HG03103 (cell line): ENCODE measurements around the gene MAPK12.
"Not testable (repeated sequence)": the region's sequence is repeated elsewhere in the genome, so short reads cannot be mapped to it uniquely, and the experiment has no call there.

ENCODE experiments used
- ATAC-seq: cut with Tn5 transposase; IDR thresholded peaks from one replicate; pipeline ENCODE4 v1.9.1; 2021; ENCODE audit warnings: low read depth; ENCODE audit not compliant: unreplicated experiment

Gene MAPK12

DNA sequence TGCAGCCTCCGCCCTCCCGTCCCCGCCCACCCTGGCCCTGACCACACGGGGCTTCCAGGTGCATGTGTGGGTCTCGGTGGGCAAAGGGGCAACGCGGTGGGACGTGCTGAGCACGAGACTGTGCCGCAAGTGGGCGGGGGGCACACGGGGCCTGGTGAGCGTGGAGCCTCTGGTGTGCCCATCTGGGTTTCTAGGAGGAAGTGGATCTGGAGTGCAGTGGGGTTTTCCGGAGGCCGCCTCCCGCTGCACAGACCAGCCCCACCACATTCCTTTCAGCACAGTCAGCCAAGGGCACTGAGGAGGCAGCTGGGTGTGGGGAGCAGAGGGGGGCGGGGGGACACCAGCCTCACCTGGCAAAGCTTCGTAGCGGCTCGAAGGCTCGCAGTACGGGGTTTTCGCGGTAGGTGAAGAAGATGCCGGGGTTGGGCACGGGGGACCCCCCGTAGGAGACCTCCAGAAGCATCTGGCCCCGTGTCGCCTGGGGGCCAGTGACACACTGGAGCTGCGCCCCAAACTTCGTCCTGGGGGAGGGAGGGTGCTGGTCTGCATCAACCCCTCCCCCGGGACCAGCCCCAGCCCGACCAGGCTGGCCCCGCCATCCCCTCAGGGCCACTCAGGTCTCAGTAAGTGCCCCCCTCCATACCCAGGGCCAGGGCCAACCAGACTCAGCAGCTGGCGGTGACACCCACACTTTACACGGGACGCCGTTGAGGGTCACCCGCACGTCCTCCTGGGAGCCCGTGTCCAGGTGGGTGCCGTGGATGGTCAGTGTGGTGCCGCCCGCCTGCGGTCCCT, 21.1 kb upstream of the MAPK12 start:
- no peak for ATAC-seq

DNA sequence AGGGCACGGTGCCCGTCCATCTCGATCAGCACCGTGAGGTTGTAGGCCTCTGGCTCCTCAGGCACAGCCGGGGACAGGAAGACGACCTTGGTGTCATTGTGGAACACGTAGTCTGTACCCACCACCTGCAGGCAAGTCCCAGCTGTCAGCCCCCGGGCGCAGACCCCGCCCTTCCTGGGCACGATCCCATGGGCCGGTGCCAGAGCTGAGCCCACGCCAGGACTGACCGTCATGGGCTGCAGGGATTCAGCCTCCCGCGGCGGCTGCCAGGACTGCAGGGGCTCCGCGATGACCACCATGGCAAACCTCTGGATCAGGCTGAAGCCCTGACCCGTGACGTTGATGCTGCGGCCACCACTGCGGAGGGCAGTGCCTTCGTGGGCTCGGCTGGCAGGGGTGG, 20.5 kb upstream of the MAPK12 start:
- ATAC-seq = no peak

DNA sequence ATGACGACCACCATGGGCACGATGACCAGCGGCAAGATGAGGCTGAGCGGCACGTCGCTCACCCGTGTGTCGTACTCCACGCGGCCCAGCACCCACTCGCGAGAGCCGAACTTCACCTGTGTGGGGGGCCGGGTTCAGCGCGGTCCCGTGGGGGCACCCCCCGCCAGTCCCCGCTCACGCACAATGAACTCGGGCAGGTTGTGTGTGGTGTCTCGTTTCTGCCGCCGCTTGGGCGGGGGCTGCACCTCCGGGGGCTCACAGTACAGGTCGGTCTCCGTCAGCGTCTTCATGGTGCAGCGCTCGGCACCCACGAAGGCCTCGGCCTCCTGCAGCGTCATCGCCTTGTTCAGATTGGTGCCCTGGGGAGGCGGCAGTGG, 19.9 kb upstream of the MAPK12 start:
- no peak for ATAC-seq

DNA sequence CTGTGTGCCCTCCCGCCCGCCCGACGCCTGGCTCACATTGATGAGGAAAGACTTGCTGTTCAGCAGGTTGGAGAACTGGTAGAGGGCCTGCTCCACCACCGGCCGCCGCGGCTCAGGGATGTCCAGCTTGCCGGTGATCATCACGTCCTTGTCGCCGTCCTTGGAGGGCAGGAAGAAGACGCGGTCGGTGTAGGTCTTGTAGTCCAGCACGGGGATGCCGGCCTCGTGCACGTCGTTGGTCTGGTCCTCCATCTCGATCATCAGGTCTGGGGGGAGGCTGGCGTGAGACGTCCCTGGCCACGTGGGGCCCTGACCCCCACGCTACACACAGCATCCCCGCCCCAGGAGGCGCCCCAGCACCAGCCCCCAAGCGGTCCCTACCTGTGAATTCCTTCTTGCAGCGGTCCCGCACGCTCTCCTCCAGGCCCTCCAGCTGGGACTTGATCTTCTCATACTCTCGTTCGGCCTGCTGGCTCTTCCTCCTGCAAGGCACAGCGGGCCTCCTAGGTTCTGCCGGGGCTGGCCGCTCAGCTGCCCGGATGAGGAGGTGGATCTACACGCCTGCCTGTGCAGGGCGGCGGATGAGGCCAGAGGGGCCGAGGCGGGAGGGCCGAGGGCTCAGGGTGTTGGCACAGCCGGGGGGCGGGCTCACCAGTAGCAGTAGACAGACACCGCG, 19.4 kb upstream of the MAPK12 start:
- ATAC-seq = no peak

DNA sequence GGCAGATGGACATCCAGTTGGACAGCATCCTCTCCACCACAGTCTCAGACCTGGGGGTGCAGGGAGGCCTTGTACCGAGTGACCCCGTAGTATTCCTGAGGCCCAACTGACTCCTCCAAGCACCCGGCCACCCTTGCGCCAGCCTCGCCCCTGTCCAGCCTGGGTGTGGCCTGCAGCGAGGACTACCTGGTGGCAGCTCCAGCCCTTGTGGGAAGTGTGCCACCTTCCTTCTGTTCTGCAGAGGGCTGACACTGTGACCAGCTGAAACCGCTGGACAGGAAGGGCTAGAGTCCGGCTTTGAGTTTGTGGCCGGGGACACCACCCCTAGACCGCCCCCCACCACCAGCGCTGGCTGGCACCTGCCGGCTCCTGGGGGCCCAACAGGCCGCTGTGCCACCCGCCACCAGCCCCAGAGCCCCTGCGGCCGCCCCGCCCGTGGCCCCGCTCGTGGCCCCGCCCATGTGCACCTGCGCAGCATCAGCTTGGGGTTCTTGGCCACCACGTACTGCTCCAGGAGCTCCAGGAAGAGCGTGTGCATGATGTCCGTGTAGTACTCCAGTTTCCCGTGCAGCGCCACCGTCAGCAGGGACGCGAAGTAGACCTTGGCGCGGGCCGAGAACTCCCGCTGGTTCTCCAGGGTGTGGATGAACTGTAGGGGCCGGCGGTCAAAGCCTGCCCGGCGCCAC, 18.7 kb upstream of the MAPK12 start:
- ATAC-seq = no peak

DNA sequence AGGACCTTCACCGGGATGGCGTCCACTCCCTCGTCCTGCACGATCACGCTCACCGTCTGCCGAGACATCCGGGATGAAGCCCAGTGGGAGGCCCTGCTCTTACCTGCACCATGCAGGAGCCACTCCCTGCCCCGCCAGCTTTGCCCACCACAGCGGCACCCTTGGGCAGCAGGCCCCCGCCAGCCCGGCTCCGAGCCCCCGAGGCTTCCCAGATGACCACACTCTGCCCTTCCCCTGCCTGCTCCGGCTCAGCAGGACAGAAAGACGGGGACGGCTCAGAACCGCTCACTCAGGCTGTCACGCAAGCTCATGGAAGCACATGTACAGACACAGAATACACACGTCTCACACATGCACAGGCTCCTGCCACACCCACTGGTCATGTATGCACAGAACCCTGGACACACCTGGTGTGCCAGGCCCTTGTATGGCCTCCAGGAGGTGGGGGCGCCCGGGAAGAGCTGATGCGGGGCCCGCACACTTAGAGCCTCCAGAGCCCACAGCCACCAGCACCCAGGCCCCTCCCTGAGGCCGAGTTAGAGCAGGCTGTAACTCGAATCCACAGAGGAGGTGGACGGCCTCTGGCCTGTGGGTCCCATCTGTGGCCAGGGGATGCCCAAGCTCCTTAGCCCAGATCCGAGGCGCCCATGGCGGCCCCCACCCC, 17.6 kb upstream of the MAPK12 start:
- no peak for ATAC-seq

DNA sequence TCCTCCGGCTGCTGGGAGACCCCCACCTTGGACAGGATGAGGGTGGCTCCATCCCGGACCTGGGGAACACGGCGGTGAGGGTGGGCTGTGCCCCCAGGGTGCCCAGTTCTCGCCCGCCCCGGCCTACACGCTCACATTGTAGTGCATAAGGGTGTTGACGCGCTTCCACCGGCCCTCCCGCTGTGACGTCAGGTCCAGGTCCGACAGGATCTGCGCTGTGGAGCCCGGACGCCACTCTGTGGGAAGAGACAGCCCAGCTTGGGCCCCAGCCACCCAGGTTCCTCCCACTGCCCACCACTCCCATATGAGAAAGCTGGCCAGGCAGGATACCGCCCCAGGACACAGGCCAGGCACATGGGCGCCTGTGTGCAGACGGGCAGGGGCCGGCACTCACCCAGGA, 17.0 kb upstream of the MAPK12 start:
- no peak for ATAC-seq

DNA sequence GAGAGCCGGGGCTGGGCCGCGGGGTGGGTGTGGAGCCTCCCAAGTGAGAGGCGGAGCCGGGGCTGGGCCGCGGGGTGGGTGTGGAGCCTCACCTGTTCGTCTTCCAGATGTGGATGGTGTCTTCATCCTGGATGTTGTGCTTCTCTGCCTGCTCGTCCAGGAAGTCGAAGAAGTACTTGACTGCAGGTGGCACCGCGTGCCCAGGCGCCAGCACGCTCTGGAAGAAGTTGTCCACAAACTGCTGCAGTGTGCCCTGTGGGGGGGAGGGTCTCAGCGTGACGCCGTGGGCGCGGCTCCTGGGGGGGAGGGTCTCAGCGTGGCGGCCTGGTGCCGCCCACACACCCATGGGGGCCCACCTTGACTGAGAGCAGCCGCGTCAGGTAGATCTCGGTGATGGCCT, 16.3 kb upstream of the MAPK12 start:
- ATAC-seq = no peak

DNA sequence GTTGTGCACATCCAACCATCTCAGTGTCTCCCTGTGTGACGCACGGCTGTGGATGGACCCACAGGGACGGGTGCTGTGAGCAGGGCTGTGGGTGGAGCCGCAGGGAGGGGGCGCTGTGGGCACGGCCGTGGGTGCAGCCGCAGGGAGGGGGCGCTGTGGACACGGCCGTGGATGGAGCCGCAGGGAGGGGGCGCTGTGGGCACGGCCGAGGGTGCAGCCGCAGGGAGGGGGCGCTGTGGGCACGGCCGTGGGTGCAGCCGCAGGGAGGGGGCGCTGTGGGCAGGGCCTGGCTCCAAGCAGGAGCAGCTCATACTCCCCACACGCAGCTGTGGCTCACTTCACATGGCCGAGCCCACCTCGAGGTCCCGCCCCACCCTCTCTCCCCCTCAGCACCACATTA, 14.7 kb upstream of the MAPK12 start:
- ATAC-seq = no peak

DNA sequence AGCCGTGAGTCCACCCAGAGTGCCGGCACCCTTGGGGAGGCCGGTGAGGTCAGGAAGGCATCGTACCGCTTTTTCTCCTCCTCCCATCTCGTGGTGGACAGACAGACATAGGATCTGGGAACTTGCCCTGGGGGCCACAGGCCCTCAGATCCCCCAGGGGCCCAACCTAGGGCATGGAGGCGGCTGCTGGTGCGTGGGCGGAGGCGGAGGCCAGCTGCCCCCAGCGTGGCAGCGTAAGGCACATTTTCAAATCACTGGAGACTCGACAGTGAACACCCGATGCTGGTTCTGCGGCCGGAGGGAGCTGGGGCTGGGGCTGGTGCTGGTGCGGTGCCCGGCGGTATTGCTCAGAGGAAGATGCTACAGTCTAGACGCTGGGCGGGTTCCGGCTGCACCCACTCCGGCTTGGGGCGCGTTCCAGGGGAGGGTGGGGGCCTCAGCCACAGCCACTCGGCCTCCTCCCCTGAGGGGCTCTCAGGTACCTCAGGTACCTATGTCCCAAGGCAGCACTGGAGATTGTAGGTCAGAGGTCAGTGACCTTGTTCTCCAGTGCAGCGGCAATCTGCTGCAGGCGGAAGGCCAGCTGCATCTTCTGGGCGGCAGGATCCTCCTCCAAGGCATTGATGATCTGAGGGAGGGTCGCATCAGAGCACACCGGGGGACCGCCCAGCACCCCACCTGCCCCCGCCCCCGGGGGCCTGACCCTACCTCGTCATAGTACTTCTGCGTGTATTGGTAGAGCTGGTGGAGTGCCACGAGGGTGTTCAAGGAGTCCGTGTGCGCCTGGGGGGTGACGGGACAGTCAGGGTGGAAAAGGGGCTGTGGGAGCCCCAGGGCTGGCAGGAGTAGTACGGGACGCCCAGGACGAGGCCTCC, 13.9 kb upstream of the MAPK12 start:
- ATAC-seq = no peak

DNA sequence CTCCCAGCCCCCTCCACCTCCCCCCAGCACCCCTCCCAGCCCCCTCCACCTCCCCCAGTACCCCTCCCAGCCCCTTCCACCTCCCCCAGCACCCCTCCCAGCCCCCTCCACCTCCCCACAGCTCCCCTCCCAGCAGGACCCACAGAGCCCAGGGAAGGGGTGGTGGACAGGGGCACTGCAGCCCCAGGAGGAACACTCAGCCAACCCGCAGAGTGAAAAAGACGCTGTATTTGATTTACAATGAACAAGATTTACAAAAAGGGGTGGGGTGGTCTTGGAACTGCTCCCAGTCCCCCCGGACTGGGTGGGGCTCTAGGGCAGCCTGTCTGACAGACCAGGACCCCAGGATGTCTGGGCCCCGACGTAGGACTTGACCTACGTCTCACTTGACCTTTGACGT, 13.3 kb upstream of the MAPK12 start:
- no peak for ATAC-seq

DNA sequence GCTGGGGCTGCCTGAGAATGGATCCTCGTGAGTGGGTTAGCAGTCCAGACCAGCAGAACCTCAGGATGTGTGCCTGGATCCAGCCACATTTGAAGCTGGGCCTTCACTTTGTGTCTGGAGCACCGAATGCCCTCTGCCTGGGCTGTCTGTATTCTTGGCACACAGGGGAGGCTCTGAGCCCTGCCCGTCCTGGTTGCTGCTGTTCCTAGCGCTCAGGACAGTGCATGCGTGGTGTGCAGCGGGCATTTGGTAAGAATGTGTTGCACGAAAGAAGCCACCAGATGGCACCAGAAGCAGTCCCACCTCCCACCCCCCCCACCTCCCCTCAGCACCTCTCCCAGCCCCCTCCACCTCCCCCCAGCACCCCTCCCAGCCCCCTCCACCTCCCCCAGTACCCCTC, 12.8 kb upstream of the MAPK12 start:
- ATAC-seq = no peak

DNA sequence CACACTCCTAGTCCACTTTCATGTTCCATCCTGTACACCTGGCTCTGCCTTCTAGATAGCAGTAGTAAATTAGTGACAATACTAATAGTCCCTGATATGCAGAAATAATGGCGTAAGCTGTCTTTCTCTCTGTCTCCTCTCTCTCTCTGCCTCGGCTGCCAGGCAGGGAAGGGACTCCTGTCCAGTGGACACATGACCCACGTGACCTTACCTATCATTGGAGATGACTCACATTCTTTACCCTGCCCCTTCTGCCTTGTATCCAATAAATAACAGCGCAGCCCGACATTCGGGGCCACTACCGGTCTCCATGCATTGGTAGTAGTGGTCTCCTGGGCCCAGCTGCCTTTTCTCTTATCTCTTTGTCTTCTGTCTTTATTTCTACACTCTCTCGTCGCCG, 12.3 kb upstream of the MAPK12 start:
- not testable (repeated sequence) for ATAC-seq

DNA sequence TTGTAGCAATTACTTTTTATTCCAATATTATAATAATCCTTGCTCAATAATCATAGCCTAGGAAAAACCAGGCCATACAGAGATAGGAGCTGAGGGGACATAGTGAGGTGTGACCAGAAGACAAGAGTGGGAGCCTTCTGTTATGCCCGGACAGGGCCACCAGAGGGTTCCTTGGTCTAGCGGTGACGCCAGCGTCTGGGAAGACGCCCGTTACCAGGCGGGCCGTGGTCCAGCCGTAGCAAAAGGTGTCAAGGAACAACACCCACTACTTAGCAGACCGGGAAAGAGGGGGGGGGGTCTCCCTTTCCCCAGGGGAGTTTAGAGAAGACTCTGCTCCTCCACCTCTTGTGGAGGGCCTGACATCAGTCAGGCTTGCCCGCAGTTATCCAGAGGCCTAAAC, 11.9 kb upstream of the MAPK12 start:
- ATAC-seq = not testable (repeated sequence)

DNA sequence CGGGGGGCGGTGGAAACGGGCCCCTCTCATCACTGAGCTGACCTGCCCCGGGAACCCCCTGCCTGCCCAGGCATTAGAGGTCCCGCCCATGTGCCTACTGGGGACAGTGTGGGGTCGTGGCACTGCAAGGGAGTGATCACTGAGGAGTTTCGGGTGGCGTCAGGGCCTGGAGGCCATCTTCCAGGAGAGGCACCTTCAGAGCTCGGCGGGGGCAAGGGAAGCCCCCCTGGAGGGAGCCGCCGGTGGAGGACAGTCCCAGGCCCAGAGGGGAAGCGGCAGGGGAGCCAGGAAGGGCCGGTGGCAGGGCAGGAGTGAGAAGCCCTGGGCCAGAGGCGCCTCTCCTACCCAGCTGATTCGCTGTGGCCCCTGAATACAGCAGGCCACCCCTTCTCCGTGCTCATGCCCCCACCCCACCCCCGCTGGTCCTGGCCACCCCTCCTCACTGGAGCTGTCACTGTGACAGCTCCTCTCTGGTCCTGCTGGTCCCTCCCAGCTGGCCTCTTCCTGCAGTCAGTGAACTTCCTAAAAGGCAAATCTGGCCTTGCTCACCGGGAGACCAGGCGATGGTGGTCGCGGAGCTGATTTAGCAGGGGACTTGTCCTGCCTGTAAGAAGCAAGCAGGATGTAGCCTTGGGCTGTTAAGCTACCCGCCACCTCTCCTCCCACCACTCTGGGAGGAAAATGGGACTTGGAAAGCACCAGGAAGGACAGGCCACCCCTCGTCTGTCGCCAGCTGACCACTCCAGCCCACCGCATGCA, 10.7 kb upstream of the MAPK12 start:
- no peak for ATAC-seq

DNA sequence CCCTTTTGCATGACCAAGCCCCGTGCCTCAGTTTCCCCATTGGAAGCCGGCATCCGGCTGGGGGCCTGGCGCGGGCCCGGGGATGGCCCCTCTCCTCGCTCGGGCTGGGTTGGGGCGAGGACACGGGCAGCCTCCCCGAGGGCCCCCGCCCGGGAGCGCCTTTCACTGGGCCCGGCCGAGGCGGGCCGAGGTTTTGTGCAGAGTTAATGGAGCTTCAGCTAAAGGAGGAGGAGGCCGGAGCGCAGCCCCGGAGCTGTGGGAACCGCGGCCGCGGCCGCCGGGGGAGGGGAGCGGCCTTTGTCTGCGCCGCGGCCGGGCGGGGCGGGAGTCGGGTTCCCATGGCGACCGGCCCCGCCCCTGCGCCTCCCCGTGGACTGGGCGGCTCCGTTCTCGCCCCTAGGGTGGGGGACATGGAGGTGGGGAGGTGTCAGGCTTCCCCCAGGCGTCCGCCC, 10.1 kb upstream of the MAPK12 start:
- ATAC-seq = no peak

DNA sequence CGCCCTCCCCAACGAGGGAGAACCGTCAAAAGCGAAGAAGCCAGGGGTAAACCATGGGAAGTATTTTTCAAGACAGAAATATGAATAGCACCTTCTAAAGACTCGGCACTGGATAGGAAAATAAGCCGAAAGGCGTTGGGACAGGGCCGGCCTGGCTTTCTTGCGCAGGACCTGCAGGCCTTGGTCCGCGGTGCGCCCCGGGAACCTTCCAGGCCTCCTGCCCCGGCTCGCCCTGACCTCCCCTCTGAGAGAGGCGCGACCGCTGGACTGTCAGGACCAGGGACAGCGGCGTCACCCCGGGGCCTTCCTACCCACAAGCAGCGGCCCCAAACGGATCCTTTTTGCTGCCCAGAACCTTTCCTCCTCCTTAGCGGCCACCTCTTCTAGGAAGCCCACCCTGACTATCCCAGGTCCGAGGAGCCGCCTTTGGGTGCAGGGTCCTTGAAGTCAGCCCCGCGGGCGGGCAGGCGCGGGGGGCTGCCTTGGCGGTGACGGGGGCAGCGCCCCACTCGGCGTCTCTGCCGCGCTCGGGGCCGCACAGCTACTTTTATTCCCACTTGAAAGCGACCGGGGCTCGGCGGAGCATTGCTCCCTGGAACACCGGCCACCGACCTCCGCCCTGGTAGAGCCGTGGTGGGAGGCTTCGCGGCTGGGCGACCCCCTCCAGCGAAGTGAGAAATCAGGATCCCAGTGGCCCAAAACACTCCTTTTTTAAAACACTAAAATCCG, 9.3 kb upstream of the MAPK12 start:
- no peak for ATAC-seq

DNA sequence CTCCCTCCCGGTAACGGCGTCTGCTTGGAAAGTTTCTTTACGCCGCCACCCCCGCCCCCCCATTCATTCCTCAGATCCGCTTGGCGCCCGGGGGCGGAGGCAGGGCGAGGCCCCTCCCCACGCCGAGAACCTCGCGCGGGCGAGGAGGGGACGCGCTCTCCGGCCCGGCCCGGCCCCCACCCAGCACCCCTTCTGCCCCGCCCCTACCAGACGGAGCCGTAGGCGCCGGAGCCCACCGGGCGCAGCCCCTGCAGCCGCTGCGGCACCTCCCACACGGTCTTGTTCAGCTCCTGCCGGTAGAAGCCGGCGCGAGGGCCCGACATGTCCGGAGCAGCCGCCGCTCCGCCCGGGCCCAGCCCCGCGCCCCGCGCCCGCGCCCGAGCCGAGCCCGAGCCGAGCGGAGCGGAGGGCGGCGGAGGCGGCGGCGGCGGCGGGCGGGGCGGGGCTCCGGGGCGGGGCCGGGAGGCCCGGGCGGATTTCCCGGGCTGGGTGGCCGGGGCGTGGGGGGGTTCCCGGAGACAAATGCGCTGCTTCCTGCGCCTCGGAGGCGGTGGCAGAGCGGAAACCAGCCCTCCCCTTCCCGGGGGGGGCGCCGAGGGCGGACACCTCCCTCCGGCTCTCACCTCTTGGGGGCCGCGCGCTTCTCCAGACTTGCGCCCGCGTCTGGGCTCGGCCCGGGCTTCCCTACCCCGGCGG, 8.6 kb upstream of the MAPK12 start, which contains the start of gene MAPK11:
Gene MAPK11, minus strand, starts transcription at position 411 of the 696 bp plus-strand sequence. Its CDS starts 88 bp downstream, at position 323.
- ATAC-seq = no peak
